AG08395 (cell line): ENCODE measurements around the gene SLC19A3.
"Not testable (repeated sequence)": the region's sequence is repeated elsewhere in the genome, so short reads cannot be mapped to it uniquely, and the experiment has no call there.

Experiments used
- DNase-seq: peaks from one replicate; pipeline ENCODE4 v3.0.0; 2012; ENCODE audit warnings: mixed read lengths, low spot score

SLC19A3 gene

GRCh38 chr2:227703280-227703732 lies 14.5 kb downstream of the SLC19A3 start:
- peak; percentile 14 for DNase-seq

- DNase-seq = no peak
Observed at GRCh38 chr2:227701556-227701955, 16.3 kb downstream of the SLC19A3 start.

- no peak for DNase-seq
Observed at GRCh38 chr2:227696990-227697679, 20.7 kb downstream of the SLC19A3 start.

GRCh38 chr2:227687189-227687588 lies 30.6 kb downstream of the SLC19A3 start:
- no peak for DNase-seq

GRCh38 chr2:227684258-227684657 lies 33.6 kb downstream of the SLC19A3 start:
- no peak for DNase-seq

GRCh38 chr2:227677928-227678327 lies 39.9 kb downstream of the SLC19A3 start:
- DNase-seq = no peak

- no peak for DNase-seq
Observed at GRCh38 chr2:227674485-227674884, 43.3 kb downstream of the SLC19A3 start.

GRCh38 chr2:227673620-227674019 lies 44.2 kb downstream of the SLC19A3 start:
- not testable (repeated sequence) for DNase-seq

GRCh38 chr2:227671170-227671905 lies 46.5 kb downstream of the SLC19A3 start:
- no peak for DNase-seq

- not testable (repeated sequence) for DNase-seq
Observed at GRCh38 chr2:227666631-227667170, 51.1 kb downstream of the SLC19A3 start, which contains the start of gene SCYGR5. Gene SCYGR5 (plus strand): TSS chr2:227666804. CDS start chr2:227666804, 0 bp downstream.

GRCh38 chr2:227665189-227665940 lies 52.5 kb downstream of the SLC19A3 start:
- no peak for DNase-seq

- DNase-seq = no peak
Observed at GRCh38 chr2:227661827-227662226, 56.0 kb downstream of the SLC19A3 start.

- DNase-seq = no peak
Observed at GRCh38 chr2:227661025-227661649, 56.7 kb downstream of the SLC19A3 start.

- DNase-seq = no peak
Observed at GRCh38 chr2:227657199-227657845, 60.5 kb downstream of the SLC19A3 start.

GRCh38 chr2:227655454-227655853 lies 62.4 kb downstream of the SLC19A3 start:
- peak; percentile 94 for DNase-seq

GRCh38 chr2:227654426-227654825 lies 63.4 kb downstream of the SLC19A3 start:
- DNase-seq = no peak

GRCh38 chr2:227653419-227653818 lies 64.4 kb downstream of the SLC19A3 start:
- peak; percentile 11 for DNase-seq

GRCh38 chr2:227643990-227644551 lies 73.8 kb downstream of the SLC19A3 start:
- DNase-seq = no peak

GRCh38 chr2:227642656-227643055 lies 75.2 kb downstream of the SLC19A3 start:
- no peak for DNase-seq

GRCh38 chr2:227634201-227634600 lies 83.6 kb downstream of the SLC19A3 start:
- no peak for DNase-seq
